Endothelial cell of umbilical vein (primary cell): ENCODE measurements around the gene PRKAR2B. TPM values are rescaled to one million over a fixed set of nuclear protein-coding genes. Genes with fewer than 3 reads are reported as not detected.

Experiments used
- BruUV-seq: library from RNA; stranded (reverse); fragments of 400-500 nt; replicated peaks from 2 replicates; lab custom pipeline; 2021; lab: Mats Ljungman, UMichigan
- CTCF ChIA-PET: fragments of 300-600, 350-600 bp; sonication (Branson Sonifier 250); formaldehyde crosslinking; loops from one replicate; lab custom pipeline; 2021; ENCODE audit warnings: antibody characterized with exemption, inconsistent platforms; lab: Charles Lee
- POLR2A ChIA-PET: fragments of 300-600, 350-600 bp; sonication (Branson Sonifier 250); formaldehyde crosslinking; loops from one replicate; lab custom pipeline; 2021; ENCODE audit warnings: antibody characterized with exemption, inconsistent platforms; lab: Charles Lee
- DNase-seq: peaks from one replicate; pipeline ENCODE4 v3.0.0-alpha.2; 2011; ENCODE audit warnings: low read depth, low spot score
- FAIRE-seq: peaks from 2 replicates; lab custom pipeline; 2011; peaks lifted over from hg19 to GRCh38; lab: Jason Lieb, UNC
- H2AFZ ChIP-seq: 2 replicates; pipeline ENCODE4 v1.6.0; 2012; ENCODE audit warnings: low read depth, low read length, control low read depth, inconsistent platforms
- H3K27ac ChIP-seq: 2 replicates; pipeline ENCODE4 v1.5.1; 2011; ENCODE audit warnings: low read depth, mild to moderate bottlenecking, control low read depth, low read length, moderate library complexity; ENCODE audit not compliant: insufficient read depth
- H3K27me3 ChIP-seq, 2 experiments: 2 replicates each; pipeline versions ENCODE4 v1.6.0 to v1.6.1; 2011; ENCODE audit warnings: low read length in 2 of 2, mixed read lengths in 1 of 2; ENCODE audit not compliant: control insufficient read depth in 2 of 2, insufficient read depth in 2 of 2
- H3K36me3 ChIP-seq, 2 experiments: 2 replicates in 1 of 2; 3 replicates in 1 of 2; pipeline ENCODE4 v1.5.1; 2011; ENCODE audit warnings: low read length in 2 of 2, mild to moderate bottlenecking in 1 of 2, moderate library complexity in 1 of 2; ENCODE audit not compliant: control insufficient read depth in 2 of 2, insufficient read depth in 2 of 2; ENCODE audit errors: extremely low read depth in 1 of 2
- H3K4me1 ChIP-seq: 3 replicates; pipeline ENCODE4 v1.5.1; 2011; ENCODE audit warnings: mild to moderate bottlenecking, low read length; ENCODE audit not compliant: control insufficient read depth, insufficient read depth; ENCODE audit errors: extremely low read depth
- H3K4me2 ChIP-seq: 2 replicates; pipeline ENCODE4 v1.6.1; 2011; ENCODE audit warnings: low read length, control low read depth, mixed read lengths; ENCODE audit not compliant: insufficient read depth
- H3K4me3 ChIP-seq, 3 experiments: fragments of 200-600 bp in 1 of 3; sonication (generic), shearing (Covaris generic) in 1 of 3; replicated peaks in 1 of 3; 2 replicates each; pipeline ENCODE4 v1.5.1; 2011 to 2016; ENCODE audit warnings: control low read depth in 3 of 3, low read length in 3 of 3, mild to moderate bottlenecking in 2 of 3, inconsistent platforms in 1 of 3, low read depth in 1 of 3, moderate library complexity in 1 of 3; ENCODE audit not compliant: insufficient read depth in 1 of 3
- H3K79me2 ChIP-seq: 2 replicates; pipeline ENCODE4 v1.6.0; 2012; ENCODE audit warnings: low read length, inconsistent platforms; ENCODE audit not compliant: control insufficient read depth, insufficient read depth
- H3K9ac ChIP-seq: replicated peaks from 2 replicates; pipeline ENCODE3; 2011; ENCODE audit warnings: low read length, control low read depth; ENCODE audit not compliant: insufficient read depth; ENCODE audit errors: extremely low read depth
- H3K9me1 ChIP-seq: replicated peaks from 3 replicates; pipeline ENCODE4 v1.6.0; 2011; ENCODE audit warnings: mild to moderate bottlenecking, low read length; ENCODE audit not compliant: control insufficient read depth, insufficient read depth; ENCODE audit errors: extremely low read depth
- H3K9me3 ChIP-seq: replicated peaks from 2 replicates; pipeline ENCODE4 v1.5.1; 2012; ENCODE audit warnings: low read length, inconsistent platforms; ENCODE audit not compliant: control insufficient read depth, insufficient read depth
- H4K20me1 ChIP-seq: replicated peaks from 2 replicates; pipeline ENCODE3; 2011; ENCODE audit warnings: mild to moderate bottlenecking, low read length; ENCODE audit not compliant: control insufficient read depth, insufficient read depth; ENCODE audit errors: extremely low read depth
- CTCF ChIP-seq, 2 donors: IDR thresholded peaks; 1 replicate in 1 of 2; 2 replicates in 1 of 2; pipeline ENCODE4 v1.5.1; 2011; ENCODE audit warnings: low read length in 2 of 2, mild to moderate bottlenecking in 2 of 2, moderate library complexity in 2 of 2, control low read depth in 1 of 2, inconsistent platforms in 1 of 2, low read depth in 1 of 2; ENCODE audit not compliant: insufficient read depth in 1 of 2; ENCODE audit errors: extremely low read depth in 1 of 2
- EZH2 ChIP-seq: IDR thresholded peaks from 2 replicates; pipeline ENCODE4 v1.6.1; 2012; ENCODE audit warnings: borderline replicate concordance, low read depth, mild to moderate bottlenecking, moderate library complexity, low read length, inconsistent platforms; ENCODE audit not compliant: severe bottlenecking
- FOS ChIP-seq: IDR thresholded peaks from 2 replicates; pipeline ENCODE4 v1.6.1; 2011; ENCODE audit warnings: mild to moderate bottlenecking, low read length, moderate library complexity, borderline replicate concordance; ENCODE audit not compliant: insufficient read depth
- GATA2 ChIP-seq: IDR thresholded peaks from 2 replicates; pipeline ENCODE4 v1.7.0; 2011; ENCODE audit warnings: low read depth, mild to moderate bottlenecking, moderate library complexity, mixed read lengths, low read length; ENCODE audit not compliant: insufficient read length, insufficient read depth
- JUN ChIP-seq: IDR thresholded peaks from 2 replicates; pipeline ENCODE4 v1.6.1; 2011; ENCODE audit warnings: borderline replicate concordance, low read depth; ENCODE audit not compliant: insufficient read length, insufficient read depth
- MAX ChIP-seq: IDR thresholded peaks from 2 replicates; pipeline ENCODE4 v1.6.1; 2011; ENCODE audit not compliant: insufficient read depth, insufficient read length
- MYC ChIP-seq: IDR thresholded peaks from one replicate; pipeline ENCODE4 v1.6.1; 2011; ENCODE audit warnings: mild to moderate bottlenecking, low read depth, low read length
- POLR2A ChIP-seq: IDR thresholded peaks from 2 replicates; pipeline ENCODE4 v1.6.1; 2012; ENCODE audit warnings: low read depth, mild to moderate bottlenecking, control low read depth, low read length
- POLR2AphosphoS5 ChIP-seq: IDR thresholded peaks from 2 replicates; pipeline ENCODE4 v1.6.1; 2012; ENCODE audit warnings: low read depth, mild to moderate bottlenecking, control low read depth, low read length, moderate library complexity; ENCODE audit not compliant: insufficient read depth
- dilution Hi-C: fragments of 300-500 bp; cut with MboI; formaldehyde crosslinking; loops from one replicate; pipeline ENCODE4 v1.15.0; 2019; ENCODE audit warnings: low sequenced_read_pairs; ENCODE audit not compliant: extremely low pct_ligation_motif_present
- intact Hi-C: fragments of 100-400 bp; cut with micrococcal nuclease; formaldehyde crosslinking; loops from one replicate; pipeline ENCODE4 v1.10.0; 2022
- polyA plus RNA-seq, 4 experiments: library from polyadenylated mRNA; depleted of rRNA in 3 of 4; stranded (reverse) in 3 of 4; unstranded in 1 of 4; fragments of >200 nt; gene quantifications; 2 replicates each; pipeline versions ENCODE4 v1.2.1 to v1.2.3, GENCODE V29; 2011 to 2012; ENCODE audit warnings: missing spikeins in 1 of 4
- total RNA-seq: library from RNA; stranded (reverse); gene quantifications from 2 replicates; pipeline ENCODE4 v1.2.3, GENCODE V29; 2021

The PRKAR2B gene
- total and polyA plus RNA-seq, 2 donors (not counting 3 experiments of a cell fraction or from before 2014, with no cell fraction given), result 10.7 to 39.8 TPM

GRCh38 chr7:107034553-107034952 is 10.0 kb upstream of the PRKAR2B start:
- ChIA-PET POLR2A (no interaction called here), CTCF (no interaction called here)
- Histone ChIP-seq H3K4me2 (no peak overlapping the region), H3K79me2 (no peaks in the 10 kb centered on the region), H3K4me1 (peaks cover 2% of the 10 kb centered on the region), H3K36me3 (no peaks in the 10 kb centered on the region), H3K27ac (no peak overlapping the region), H2AFZ (no peak overlapping the region), H3K9me1 (no peaks in the 10 kb centered on the region), H3K9ac (no peak overlapping the region), H3K4me3 (no peak overlapping the region), H4K20me1 (no peaks in the 10 kb centered on the region), H3K9me3 (no peaks in the 10 kb centered on the region), H3K27me3 (no peaks in the 10 kb centered on the region)
- DNase-seq (no peak), FAIRE-seq (no peak)
- intact Hi-C loops (no loop called here), dilution Hi-C loops (no loop called here)
- TF ChIP-seq EZH2 (no peak), MAX (no peak), POLR2A (no peak), FOS (no peak), GATA2 (no peak), POLR2AphosphoS5 (no peak), JUN (no peak), MYC (no peak), CTCF (IDR thresholded peaks at IDR 0.05; ENCODE audit: extremely low read depth in 1 of 2, insufficient read depth in 1 of 2, low read depth in 1 of 2, low read length in 2 of 2) (no peak)
- BruUV-seq, result no TSS peak
